CD4-positive, alpha-beta memory T cell (primary cell): ENCODE results near the gene XPNPEP1. TPM values are rescaled to one million over a fixed set of nuclear protein-coding genes. Genes with fewer than 3 reads are reported as not detected.

Experiments
- CTCF ChIA-PET: fragments of 350-600 bp; sonication (Branson Sonifier 250); formaldehyde crosslinking; loops from one replicate; lab custom pipeline; 2021; ENCODE audit warnings: inconsistent platforms; ENCODE audit not compliant: partially characterized antibody; lab: Charles Lee
- POLR2A ChIA-PET: fragments of 350-600 bp; sonication (Branson Sonifier 250); formaldehyde crosslinking; loops from one replicate; lab custom pipeline; 2021; ENCODE audit not compliant: partially characterized antibody; lab: Charles Lee
- DNase-seq, 5 donors: peaks; one replicate each; pipeline versions ENCODE4 v3.0.0 to v3.0.0-alpha.2; 2020 to 2022; ENCODE audit warnings: mixed read lengths in 1 of 5
- H3K27ac ChIP-seq: one replicate; pipeline ENCODE4 v1.7.0; 2013; ENCODE audit warnings: low read depth, low read length
- H3K27me3 ChIP-seq: 2 replicates; pipeline ENCODE4 v1.7.0; 2013; ENCODE audit warnings: mild to moderate bottlenecking, low read length, moderate library complexity; ENCODE audit not compliant: insufficient read depth
- H3K36me3 ChIP-seq: 2 replicates; pipeline ENCODE4 v1.7.0; 2013; ENCODE audit warnings: mild to moderate bottlenecking, low read length, moderate library complexity; ENCODE audit not compliant: insufficient read depth
- H3K4me1 ChIP-seq: 2 replicates; pipeline ENCODE4 v1.7.0; 2013; ENCODE audit warnings: mild to moderate bottlenecking, low read length, moderate library complexity; ENCODE audit not compliant: insufficient read depth
- H3K4me3 ChIP-seq, 2 donors: one replicate each; pipeline ENCODE4 v1.7.0; 2013; ENCODE audit warnings: low read length in 2 of 2, mild to moderate bottlenecking in 1 of 2
- H3K9me3 ChIP-seq, 2 donors: one replicate each; pipeline ENCODE4 v1.7.0; 2013; ENCODE audit warnings: low read length in 2 of 2, control low read depth in 1 of 2; ENCODE audit not compliant: control insufficient read depth in 1 of 2
- H3K27ac Mint-ChIP-seq, 7 donors: one replicate each; pipeline ENCODE4 v1.8.0; 2020 to 2021; ENCODE audit warnings: mixed read lengths in 7 of 7, mild to moderate bottlenecking in 6 of 7, inconsistent platforms in 3 of 7, moderate library complexity in 3 of 7
- H3K27me3 Mint-ChIP-seq, 2 donors: one replicate each; pipeline ENCODE4 v1.8.0; 2020 to 2021; ENCODE audit warnings: mixed read lengths in 2 of 2
- H3K36me3 Mint-ChIP-seq, 2 donors: one replicate each; pipeline ENCODE4 v1.8.0; 2020 to 2021; ENCODE audit warnings: mixed read lengths in 2 of 2, inconsistent platforms in 1 of 2, mild to moderate bottlenecking in 1 of 2
- H3K4me1 Mint-ChIP-seq, 4 donors: one replicate each; pipeline ENCODE4 v1.8.0; 2020 to 2021; ENCODE audit warnings: mixed read lengths in 4 of 4, mild to moderate bottlenecking in 1 of 4
- H3K4me3 Mint-ChIP-seq, 8 donors: one replicate each; pipeline ENCODE4 v1.8.0; 2020 to 2021; ENCODE audit warnings: mixed read lengths in 8 of 8, mild to moderate bottlenecking in 7 of 8, moderate library complexity in 6 of 8, inconsistent platforms in 3 of 8
- H3K9me3 Mint-ChIP-seq, 8 donors: one replicate each; pipeline ENCODE4 v1.8.0; 2020 to 2021; ENCODE audit warnings: mixed read lengths in 8 of 8, mild to moderate bottlenecking in 5 of 8, inconsistent platforms in 3 of 8, moderate library complexity in 1 of 8
- intact Hi-C: fragments of 100-400 bp; cut with micrococcal nuclease; formaldehyde crosslinking; loops from one replicate; pipeline ENCODE4 v1.15.1; 2023
- polyA plus RNA-seq, 2 donors: library from polyadenylated mRNA; unstranded; fragments of 300-500 nt; fragmentation: Illumina TruSeq; gene quantifications; one replicate each; pipeline ENCODE4 v1.2.3, GENCODE V29; 2021
- total RNA-seq, 2 experiments: library from RNA; stranded (reverse); gene quantifications; one replicate each; pipeline ENCODE4 v1.2.3, GENCODE V29; 2021

XPNPEP1 gene
- total and polyA plus RNA-seq, 4 experiments from 2014 or later: 24.7 to 63.3 (median 49.5) TPM

DNA sequence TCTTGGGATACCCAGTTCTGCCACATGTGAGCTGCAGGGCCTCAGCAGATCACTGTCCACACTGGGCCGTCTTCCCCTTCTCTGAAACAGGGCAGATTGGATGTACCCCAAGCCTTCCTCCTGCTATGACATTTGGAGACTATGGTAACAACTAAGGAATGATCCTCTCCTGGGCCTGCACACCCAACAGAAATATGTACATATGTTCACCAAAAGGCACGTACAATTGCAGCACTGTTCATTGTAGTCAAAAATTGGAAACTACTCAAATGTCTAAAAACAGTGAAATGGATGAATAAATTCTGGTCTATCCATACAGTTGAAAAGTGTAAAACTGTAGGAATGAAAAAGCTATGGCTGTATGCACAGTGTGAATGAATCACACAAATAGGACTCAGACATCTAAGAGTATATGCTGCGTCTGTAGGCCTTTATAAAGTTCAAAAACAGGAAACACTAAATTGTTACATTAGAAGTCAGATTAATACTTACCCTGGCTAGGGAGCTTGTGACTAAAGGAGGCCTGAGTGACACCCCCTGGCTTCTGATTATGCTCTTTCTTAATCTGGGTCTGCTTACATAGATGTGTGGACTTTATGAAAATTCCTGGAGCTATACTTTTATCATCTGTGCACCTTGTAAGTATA lies 16.1 kb upstream of the XPNPEP1 start:
- DNase-seq: peak in 1 of 5 donors; percentile 5
- Histone ChIP-seq H3K9me3 (no peaks in the 10 kb centered on the region), H3K4me1 (peaks cover 53% of the 10 kb centered on the region), H3K4me3 (no peak overlapping the region), H3K27ac (no peak overlapping the region), H3K27me3 (no peaks in the 10 kb centered on the region), H3K36me3 (no peaks in the 10 kb centered on the region)
- H3K27me3 Mint-ChIP-seq: no peaks in the 10 kb centered on the region
- intact Hi-C loops: loop anchor here (5.0 kb wide), 1 partner anchor 57 kb away; no protein-coding TSS in a partner anchor
- ChIA-PET POLR2A (interaction anchor here (0.6 to 2.9 kb wide), 3 partner anchors 11 to 29 kb away, joined by 3 to 9 read pairs (median 3); no protein-coding TSS in a partner anchor), CTCF (interaction anchor here (1.0 to 1.3 kb wide), 4 partner anchors 10 to 57 kb away, joined by 3 to 8 read pairs (median 3); no protein-coding TSS in a partner anchor)
- peak overlapping the region in 6 of 7 donors; percentile 11 to 78 (median 55) for H3K27ac Mint-ChIP-seq
- no peaks in the 10 kb centered on the region for H3K36me3 Mint-ChIP-seq
- peaks cover 39 to 56% (median 48%) of the 10 kb centered on the region in 4 donors for H3K4me1 Mint-ChIP-seq
- H3K9me3 Mint-ChIP-seq: no peaks in the 10 kb centered on the region
- H3K4me3 Mint-ChIP-seq: peak overlapping the region in 5 of 8 donors; percentile 4 to 61 (median 37)

DNA sequence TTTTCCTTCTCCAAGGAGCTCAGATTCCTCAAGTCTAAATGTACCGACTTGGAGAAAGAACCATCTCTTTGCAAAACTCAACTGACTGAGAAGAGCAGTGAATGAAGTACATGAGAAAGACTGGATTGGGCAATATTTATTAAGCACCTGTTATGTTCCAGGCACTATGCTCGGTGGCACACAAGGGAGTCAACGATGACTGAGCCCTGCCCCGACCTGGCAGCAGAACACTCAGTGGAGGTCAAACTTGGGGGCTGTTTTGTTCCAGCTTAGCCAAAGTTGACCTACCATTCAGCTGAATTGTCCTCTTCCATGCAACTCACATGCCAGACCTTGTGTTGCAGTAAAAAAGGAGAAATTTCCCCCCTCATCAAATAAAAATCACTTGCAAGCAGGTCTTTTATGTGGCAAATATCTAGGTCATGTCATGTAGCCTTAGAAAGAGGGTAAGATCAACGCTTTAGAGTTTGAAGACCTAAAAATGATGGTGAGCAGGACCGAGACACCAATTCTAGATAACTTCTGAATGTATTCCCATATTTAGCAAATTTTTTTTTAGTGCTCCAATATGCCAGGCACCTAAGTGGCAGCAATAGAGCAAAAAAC lies 14.3 kb upstream of the XPNPEP1 start:
- DNase-seq: peak in 3 of 5 donors; percentile 33 to 38 (median 35)
- peak overlapping the region in 7 of 8 donors; percentile 6 to 76 (median 64) for H3K4me3 Mint-ChIP-seq
- intact Hi-C loops: loop anchor here (5.0 kb wide), 1 partner anchor 55 kb away; no protein-coding TSS in a partner anchor

DNA sequence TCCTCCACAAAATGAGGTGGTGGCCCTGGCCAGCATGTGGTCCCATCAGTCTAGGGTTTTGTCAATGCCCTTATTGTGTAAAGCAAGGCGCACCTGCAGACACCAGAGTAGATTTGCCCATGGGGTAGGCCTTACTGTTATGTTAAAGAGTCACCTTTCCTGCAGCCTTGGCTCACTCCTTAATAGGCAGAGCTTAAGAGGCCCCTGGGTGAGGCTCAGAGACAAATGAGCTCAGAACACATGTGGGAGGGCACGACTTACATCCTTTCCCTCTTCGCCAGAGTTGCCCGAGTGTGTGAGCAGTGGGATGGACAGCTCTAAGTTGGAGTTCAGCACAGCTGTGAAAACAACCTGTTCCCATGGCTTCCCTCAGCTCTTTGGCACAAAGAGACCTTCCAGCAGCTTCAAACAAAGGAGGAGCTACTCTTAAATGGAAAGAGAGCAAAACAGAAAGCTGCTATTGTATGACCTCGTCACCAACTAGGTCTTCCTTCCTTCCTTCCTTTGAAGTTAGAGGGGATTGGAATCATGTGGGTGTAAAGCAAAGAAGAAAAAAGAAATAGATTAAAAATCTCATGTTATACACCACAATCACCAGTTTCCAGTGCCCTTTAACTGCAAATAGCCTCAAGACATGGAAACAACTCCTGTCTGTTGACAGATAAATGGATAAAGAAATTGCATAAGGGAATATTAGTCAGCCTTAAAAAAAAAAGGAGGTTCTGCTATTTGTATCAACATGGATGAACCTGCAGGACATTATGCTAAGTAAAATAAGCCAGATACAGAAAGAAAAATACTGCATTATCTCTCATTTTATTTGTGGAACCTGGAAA lies 11.9 kb upstream of the XPNPEP1 start:
- Mint-ChIP-seq H3K9me3 (no peaks in the 10 kb centered on the region), H3K27ac (peak overlapping the region; percentile 90 to 98 (median 97)), H3K27me3 (no peaks in the 10 kb centered on the region), H3K4me3 (peak overlapping the region; percentile 74 to 95 (median 88)), H3K4me1 (peaks cover 47 to 80% (median 63%) of the 10 kb centered on the region in 4 donors), H3K36me3 (no peaks in the 10 kb centered on the region)
- H3K4me1 ChIP-seq: peaks cover 71% of the 10 kb centered on the region
- no peaks in the 10 kb centered on the region for H3K36me3 ChIP-seq
- peak; percentile 24 to 46 (median 44) for DNase-seq
- CTCF ChIA-PET: interaction anchor here (0.6 to 2.5 kb wide), 10 partner anchors 17 to 370 kb away, joined by 3 to 17 read pairs (median 4); no protein-coding TSS in a partner anchor
- intact Hi-C loops: loop anchor here (1.0 to 5.0 kb wide), 2 partner anchors 12 to 53 kb away; partner anchors contain the start of gene XPNPEP1
- H3K4me3 ChIP-seq: peak overlapping the region in 1 of 2 donors; percentile 26
- no peaks in the 10 kb centered on the region for H3K27me3 ChIP-seq
- POLR2A ChIA-PET: interaction anchor here (1.2 to 4.9 kb wide), 8 partner anchors 11 to 274 kb away, joined by 3 to 53 read pairs (median 8); partner anchors contain the start of genes ADD3 and XPNPEP1
- H3K27ac ChIP-seq: peak overlapping the region; percentile 37
- no peaks in the 10 kb centered on the region for H3K9me3 ChIP-seq

More for the DNA sequence above, 14.3 kb upstream of the XPNPEP1 start:
- H3K27ac ChIP-seq: no peak overlapping the region
- Mint-ChIP-seq H3K27me3 (no peaks in the 10 kb centered on the region), H3K4me1 (peaks cover 51 to 74% (median 64%) of the 10 kb centered on the region in 4 donors), H3K9me3 (no peaks in the 10 kb centered on the region), H3K36me3 (no peaks in the 10 kb centered on the region), H3K27ac (peak overlapping the region; percentile 43 to 91 (median 81))
- ChIA-PET CTCF (interaction anchor here (0.8 to 1.9 kb wide), 5 partner anchors 18 to 61 kb away, joined by 4 to 6 read pairs (median 4); no protein-coding TSS in a partner anchor), POLR2A (interaction anchor here (0.8 to 4.9 kb wide), 2 partner anchors 26 to 39 kb away, joined by 3 to 53 read pairs; no protein-coding TSS in a partner anchor)
- H3K9me3 ChIP-seq: no peaks in the 10 kb centered on the region
- H3K4me1 ChIP-seq: peaks cover 71% of the 10 kb centered on the region
- H3K27me3 ChIP-seq: no peaks in the 10 kb centered on the region
- no peak overlapping the region for H3K4me3 ChIP-seq
- H3K36me3 ChIP-seq: no peaks in the 10 kb centered on the region

DNA sequence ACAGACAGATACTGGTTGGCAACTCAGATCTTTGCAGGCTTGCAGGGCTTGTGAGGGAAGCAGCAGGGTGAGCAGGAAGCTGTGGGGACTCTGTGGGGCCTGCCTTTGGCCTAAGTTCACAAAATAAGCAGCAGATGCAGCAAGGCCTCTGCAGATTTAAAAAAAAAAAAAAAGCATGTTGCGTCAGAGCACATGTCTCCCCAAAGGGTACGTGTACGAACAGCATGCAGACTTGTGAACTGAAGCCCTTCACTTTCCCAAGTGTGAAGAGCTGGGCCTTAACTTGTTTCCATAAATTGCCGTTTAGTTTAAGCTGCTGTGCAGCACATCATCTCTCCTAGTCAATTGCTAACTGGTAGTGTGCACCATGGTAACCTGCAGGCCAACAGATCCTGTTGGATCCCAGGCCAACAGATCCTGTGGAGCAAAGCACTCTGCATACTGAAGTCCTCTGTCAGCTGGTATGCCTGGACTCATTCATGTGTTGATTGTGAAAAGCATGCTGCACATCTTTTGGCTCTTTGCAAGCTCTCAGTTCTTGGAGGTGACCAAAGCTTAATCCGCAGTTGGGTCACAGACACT lies 10.8 kb upstream of the XPNPEP1 start:
- peaks cover 42 to 73% (median 57%) of the 10 kb centered on the region in 4 donors for H3K4me1 Mint-ChIP-seq
- peaks cover 0 to 2% of the 10 kb centered on the region in 2 donors for H3K27me3 Mint-ChIP-seq
- H3K27ac ChIP-seq: peak overlapping the region; percentile 37
- no peaks in the 10 kb centered on the region for H3K9me3 Mint-ChIP-seq
- H3K4me3 ChIP-seq: no peak overlapping the region
- H3K27me3 ChIP-seq: no peaks in the 10 kb centered on the region
- peak overlapping the region in 7 of 8 donors; percentile 8 to 95 (median 82) for H3K4me3 Mint-ChIP-seq
- no peaks in the 10 kb centered on the region for H3K36me3 ChIP-seq
- no peaks in the 10 kb centered on the region for H3K9me3 ChIP-seq
- H3K36me3 Mint-ChIP-seq: no peaks in the 10 kb centered on the region
- intact Hi-C loops: loop anchor here (1.0 kb wide), 1 partner anchor 11 kb away; the partner anchor contains the start of gene XPNPEP1
- peaks cover 62% of the 10 kb centered on the region for H3K4me1 ChIP-seq
- CTCF ChIA-PET: interaction anchor here (0.6 to 2.5 kb wide), 6 partner anchors 19 to 372 kb away, joined by 3 to 17 read pairs (median 6); no protein-coding TSS in a partner anchor
- POLR2A ChIA-PET: interaction anchor here (0.6 to 4.9 kb wide), 14 partner anchors 10 to 276 kb away, joined by 3 to 53 read pairs (median 4); partner anchors contain the start of genes ADD3 and XPNPEP1
- DNase-seq: peak; percentile 66 to 70 (median 69)
- H3K27ac Mint-ChIP-seq: peak overlapping the region; percentile 90 to 98 (median 97)

DNA sequence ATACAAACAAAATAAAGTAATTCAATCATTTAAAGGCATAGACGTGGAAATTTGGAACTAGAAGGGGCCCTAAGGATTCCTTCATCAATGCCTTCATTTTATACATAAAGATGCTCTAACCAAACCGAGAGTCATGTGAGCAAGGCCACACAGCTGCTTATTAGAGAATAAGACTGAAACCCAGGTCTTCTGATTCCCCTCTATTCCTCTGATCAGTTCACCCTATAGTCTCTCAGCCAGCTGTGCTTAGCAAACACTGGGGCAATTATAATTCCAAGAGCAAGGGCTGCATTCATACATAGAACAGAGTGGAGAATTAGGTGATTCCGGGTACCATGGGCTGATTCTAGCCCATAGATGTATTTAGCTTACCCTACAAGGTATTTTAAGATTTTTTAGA lies 9.7 kb upstream of the XPNPEP1 start:
- DNase-seq: no peak
- no peak overlapping the region for H3K4me3 ChIP-seq
- H3K27ac ChIP-seq: no peak overlapping the region
- no peaks in the 10 kb centered on the region for H3K9me3 Mint-ChIP-seq
- ChIA-PET CTCF (no interaction called here), POLR2A (interaction anchor here (1.1 to 4.9 kb wide), 4 partner anchors 9 to 125 kb away, joined by 3 to 53 read pairs (median 26); partner anchors contain the start of gene XPNPEP1)
- H3K27me3 Mint-ChIP-seq: peaks cover 0 to 2% of the 10 kb centered on the region in 2 donors
- peaks cover 51% of the 10 kb centered on the region for H3K4me1 ChIP-seq
- intact Hi-C loops: no loop called here
- peak overlapping the region in 4 of 7 donors; percentile 8 to 35 (median 24) for H3K27ac Mint-ChIP-seq
- H3K27me3 ChIP-seq: no peaks in the 10 kb centered on the region
- H3K36me3 ChIP-seq: no peaks in the 10 kb centered on the region
- peaks cover 37 to 62% (median 49%) of the 10 kb centered on the region in 4 donors for H3K4me1 Mint-ChIP-seq
- no peaks in the 10 kb centered on the region for H3K36me3 Mint-ChIP-seq
- H3K4me3 Mint-ChIP-seq: peak overlapping the region in 1 of 8 donors; percentile 20
- no peaks in the 10 kb centered on the region for H3K9me3 ChIP-seq

DNA sequence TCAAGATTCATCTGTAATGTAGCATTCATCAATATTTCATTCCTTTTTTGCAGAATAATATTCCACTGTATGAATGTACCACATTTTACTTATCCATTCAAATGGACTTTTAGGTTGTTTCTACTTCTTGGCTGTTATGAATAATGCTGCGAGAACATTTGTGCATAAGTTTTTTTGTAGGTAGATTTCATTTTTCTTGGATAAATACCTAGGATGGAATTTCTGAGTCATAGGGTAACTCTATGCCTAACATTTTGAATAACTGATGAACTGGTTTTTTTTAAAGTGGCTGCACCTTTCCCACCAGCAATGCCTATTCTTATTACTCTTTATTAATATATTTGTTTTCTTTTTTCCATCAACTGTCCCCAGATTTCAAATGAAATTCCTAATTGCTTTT lies 9.1 kb upstream of the XPNPEP1 start:
- CTCF ChIA-PET: no interaction called here
- Mint-ChIP-seq H3K4me3 (no peak overlapping the region), H3K27ac (peak overlapping the region in 1 of 7 donors; percentile 26), H3K27me3 (peaks cover 0 to 2% of the 10 kb centered on the region in 2 donors), H3K36me3 (no peaks in the 10 kb centered on the region), H3K9me3 (no peaks in the 10 kb centered on the region), H3K4me1 (peaks cover 31 to 56% (median 43%) of the 10 kb centered on the region in 4 donors)
- no peaks in the 10 kb centered on the region for H3K36me3 ChIP-seq
- H3K27me3 ChIP-seq: no peaks in the 10 kb centered on the region
- intact Hi-C loops: no loop called here
- no peak for DNase-seq
- no peak overlapping the region for H3K4me3 ChIP-seq
- H3K9me3 ChIP-seq: no peaks in the 10 kb centered on the region
- H3K27ac ChIP-seq: no peak overlapping the region
- POLR2A ChIA-PET: no interaction called here
- H3K4me1 ChIP-seq: peaks cover 45% of the 10 kb centered on the region
